Vagina (tissue), 2 donors: ENCODE results near the gene DMD.

Experiments used
- CTCF ChIP-seq, 3 experiments: fragments of 450-650 bp in 2 of 3; fragments of 200-600 bp in 1 of 3; sonication (generic) in 1 of 3; IDR thresholded peaks; one replicate each; pipeline ENCODE4 v1.5.1; 2017 to 2019; ENCODE audit warnings: antibody characterized with exemption in 3 of 3, mild to moderate bottlenecking in 2 of 3, moderate library complexity in 2 of 3
- POLR2A ChIP-seq, 2 donors: fragments of 450-650 bp; IDR thresholded peaks; one replicate each; pipeline ENCODE4 v1.6.1; 2017; ENCODE audit warnings: antibody characterized with exemption in 2 of 2, mild to moderate bottlenecking in 2 of 2, moderate library complexity in 2 of 2
- POLR2AphosphoS5 ChIP-seq, 2 donors: sonication (generic); formaldehyde crosslinking; IDR thresholded peaks; one replicate each; pipeline ENCODE4 v1.9.0; 2017; ENCODE audit warnings: antibody characterized with exemption in 2 of 2, mild to moderate bottlenecking in 2 of 2, low read depth in 1 of 2; ENCODE audit not compliant: insufficient read depth in 1 of 2

DNA sequence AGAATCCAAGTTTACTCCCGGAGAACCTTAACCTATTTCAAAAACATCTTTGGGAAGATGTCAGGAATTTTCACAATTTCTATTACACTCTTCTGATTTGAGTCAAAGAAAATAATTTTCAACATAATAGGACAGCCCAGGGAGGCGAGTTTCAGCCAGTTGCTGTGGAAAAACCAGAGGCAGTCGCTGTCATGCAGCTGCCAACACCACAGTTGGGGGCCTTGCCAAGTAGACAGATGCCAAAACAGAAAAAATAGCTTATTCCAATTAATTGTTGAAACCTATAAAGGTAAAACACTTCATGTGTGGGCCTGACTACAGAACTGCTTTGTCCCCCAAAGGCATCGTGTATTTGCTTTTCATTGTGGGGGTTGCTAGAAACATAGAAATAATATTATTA is 225.8 kb downstream of the DMD start:
- no peak for TF ChIP-seq POLR2AphosphoS5 (IDR thresholded peaks at IDR 0.05; ENCODE audit: insufficient read depth in 1 of 2, low read depth in 1 of 2)
- no peak for TF ChIP-seq CTCF (IDR thresholded peaks at IDR 0.05)
- TF ChIP-seq POLR2A (IDR thresholded peaks at IDR 0.05) = no peak
